ENCODE data around the gene NDRG4.

Gene NDRG4
- total RNA-seq, result 0 to 1.6 (median 0.63) reads per million in 9 experiments

DNA sequence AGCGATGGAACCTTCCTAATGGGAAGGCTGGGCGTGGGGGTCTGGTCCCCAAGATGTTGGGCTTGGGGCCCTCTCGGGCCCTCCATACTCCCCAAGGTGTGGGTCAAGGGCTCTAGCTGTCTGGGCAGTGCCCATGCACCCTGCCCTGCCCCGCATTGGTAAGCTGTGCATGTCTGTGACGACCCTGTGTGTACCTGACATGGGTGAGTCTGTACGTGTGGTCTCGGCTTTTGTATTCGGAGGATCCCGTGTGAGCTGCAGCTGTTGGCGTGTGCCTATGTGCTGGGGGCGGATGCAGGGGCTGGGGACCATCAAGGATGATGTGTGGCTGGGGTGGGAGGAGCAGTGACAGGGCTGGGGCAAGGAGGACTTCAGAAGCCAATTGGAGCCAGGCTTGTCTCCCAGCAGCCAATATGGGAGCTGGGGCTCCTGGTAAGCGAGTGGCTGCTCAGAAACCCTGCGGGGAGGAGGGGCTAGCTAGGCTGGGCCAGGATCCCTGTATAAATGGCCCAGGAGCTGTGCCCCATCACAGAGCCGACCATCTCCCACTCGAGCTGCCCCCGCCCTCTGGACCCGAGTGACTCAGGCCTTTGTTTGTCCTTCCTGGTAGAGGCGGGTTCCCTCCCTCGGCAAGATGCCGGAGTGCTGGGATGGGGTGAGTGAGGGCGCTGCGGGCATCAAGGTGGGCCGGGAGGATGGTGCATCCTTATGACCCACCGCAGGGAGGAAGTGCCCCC is at the start of gene NDRG4:
Gene NDRG4 (plus strand): TSS at position 529 of the 737 bp plus-strand sequence. CDS start 106 bp downstream, at position 635.
- peaks cover 0 to 15% of the 10 kb centered on the region in 2 donors for H3K4me1 Mint-ChIP-seq (ENCODE audit: low read depth in 2 of 2)
- no peak within 1 kb of the TSS for H3K27ac Mint-ChIP-seq
- no peak for DNase-seq
- H3K27me3 Mint-ChIP-seq, result peaks cover 28 to 82% of the 10 kb centered on the region in 2 donors
- no peaks in the 10 kb centered on the region for H3K36me3 Mint-ChIP-seq (ENCODE audit: insufficient read depth)
- ATAC-seq (replicated peaks), result peak; percentile 56
- H3K9me3 Mint-ChIP-seq, result no peaks in the 10 kb centered on the region
- peak within 1 kb of the TSS; percentile 31 to 71 for H3K4me3 Mint-ChIP-seq

GRCh38 chr16:58450590-58450989 is 49.4 kb upstream of the NDRG4 start:
- ATAC-seq (replicated peaks) (no peak), DNase-seq (no peak)
- Mint-ChIP-seq H3K27me3 (peaks cover 23 to 34% of the 10 kb centered on the region in 2 donors), H3K27ac (no peak overlapping the region), H3K9me3 (no peaks in the 10 kb centered on the region), H3K4me3 (no peak overlapping the region), H3K36me3 (ENCODE audit: insufficient read depth) (no peaks in the 10 kb centered on the region), H3K4me1 (ENCODE audit: low read depth in 2 of 2) (peaks cover 4% of the 10 kb centered on the region in 2 donors)

GRCh38 chr16:58451265-58451689 is 48.7 kb upstream of the NDRG4 start:
- peaks cover 4% of the 10 kb centered on the region in 2 donors for H3K4me1 Mint-ChIP-seq (ENCODE audit: low read depth in 2 of 2)
- ATAC-seq (replicated peaks), result no peak

GRCh38 chr16:58451945-58452401 is 48.0 kb upstream of the NDRG4 start:
- Mint-ChIP-seq H3K9me3 (no peaks in the 10 kb centered on the region), H3K4me1 (ENCODE audit: low read depth in 2 of 2) (peaks cover 4% of the 10 kb centered on the region in 2 donors), H3K36me3 (ENCODE audit: insufficient read depth) (no peaks in the 10 kb centered on the region), H3K27me3 (peaks cover 23 to 46% of the 10 kb centered on the region in 2 donors), H3K4me3 (no peak overlapping the region), H3K27ac (no peak overlapping the region)
- DNase-seq (no peak), ATAC-seq (replicated peaks) (no peak)

More at GRCh38 chr16:58451265-58451689, 48.7 kb upstream of the NDRG4 start:
- Mint-ChIP-seq H3K27me3 (peaks cover 23 to 39% of the 10 kb centered on the region in 2 donors), H3K9me3 (no peaks in the 10 kb centered on the region), H3K36me3 (ENCODE audit: insufficient read depth) (no peaks in the 10 kb centered on the region), H3K4me3 (no peak overlapping the region), H3K27ac (no peak overlapping the region)
- DNase-seq, result no peak

DNA sequence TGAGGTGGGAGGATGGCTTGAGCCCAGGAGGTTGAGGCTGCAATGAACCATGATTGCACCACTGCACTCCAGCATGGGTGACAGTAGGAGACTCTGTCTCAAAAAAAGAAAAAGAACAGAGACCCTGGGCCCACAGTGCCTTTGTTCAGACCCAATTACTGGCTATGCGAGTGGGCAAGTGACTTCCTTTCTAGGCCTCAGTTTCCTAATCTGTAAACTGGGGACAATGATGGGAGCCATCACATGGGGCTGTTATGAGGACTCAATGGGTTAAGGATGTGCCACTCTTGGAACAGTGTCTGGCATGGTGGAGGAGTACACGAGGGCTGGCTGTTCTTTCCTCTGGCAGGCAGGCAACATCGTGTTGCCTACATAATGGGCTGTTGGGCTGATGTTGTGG is 47.3 kb upstream of the NDRG4 start:
- ATAC-seq (replicated peaks) (no peak), DNase-seq (no peak)
- Mint-ChIP-seq H3K27ac (no peak overlapping the region), H3K36me3 (ENCODE audit: insufficient read depth) (no peaks in the 10 kb centered on the region), H3K9me3 (no peaks in the 10 kb centered on the region), H3K27me3 (peaks cover 23 to 53% of the 10 kb centered on the region in 2 donors), H3K4me3 (no peak overlapping the region), H3K4me1 (ENCODE audit: low read depth in 2 of 2) (peaks cover 4% of the 10 kb centered on the region in 2 donors)

- no peak overlapping the region for H3K27ac Mint-ChIP-seq
- no peak overlapping the region for H3K4me3 Mint-ChIP-seq
- DNase-seq (no peak), ATAC-seq (replicated peaks) (no peak)
- no peaks in the 10 kb centered on the region for H3K36me3 Mint-ChIP-seq (ENCODE audit: insufficient read depth)
- H3K9me3 Mint-ChIP-seq, result no peaks in the 10 kb centered on the region
- peaks cover 23 to 59% of the 10 kb centered on the region in 2 donors for H3K27me3 Mint-ChIP-seq
- peaks cover 4% of the 10 kb centered on the region in 2 donors for H3K4me1 Mint-ChIP-seq (ENCODE audit: low read depth in 2 of 2)
These were observed 45.8 kb upstream of the NDRG4 start for GRCh38 chr16:58454178-58454577.

GRCh38 chr16:58454856-58455255 is 45.1 kb upstream of the NDRG4 start:
- Mint-ChIP-seq H3K36me3 (ENCODE audit: insufficient read depth) (no peaks in the 10 kb centered on the region), H3K27me3 (peaks cover 23 to 63% of the 10 kb centered on the region in 2 donors), H3K4me1 (ENCODE audit: low read depth in 2 of 2) (peaks cover 0 to 2% of the 10 kb centered on the region in 2 donors), H3K9me3 (no peaks in the 10 kb centered on the region), H3K4me3 (no peak overlapping the region), H3K27ac (no peak overlapping the region)
- ATAC-seq (replicated peaks) (no peak), DNase-seq (no peak)

GRCh38 chr16:58455750-58456149 is 44.2 kb upstream of the NDRG4 start:
- Mint-ChIP-seq H3K36me3 (ENCODE audit: insufficient read depth) (no peaks in the 10 kb centered on the region), H3K4me3 (no peak overlapping the region), H3K27me3 (peaks cover 23 to 63% of the 10 kb centered on the region in 2 donors), H3K9me3 (no peaks in the 10 kb centered on the region), H3K27ac (no peak overlapping the region), H3K4me1 (ENCODE audit: low read depth in 2 of 2) (no peaks in the 10 kb centered on the region)
- no peak for DNase-seq
- no peak for ATAC-seq (replicated peaks)

DNA sequence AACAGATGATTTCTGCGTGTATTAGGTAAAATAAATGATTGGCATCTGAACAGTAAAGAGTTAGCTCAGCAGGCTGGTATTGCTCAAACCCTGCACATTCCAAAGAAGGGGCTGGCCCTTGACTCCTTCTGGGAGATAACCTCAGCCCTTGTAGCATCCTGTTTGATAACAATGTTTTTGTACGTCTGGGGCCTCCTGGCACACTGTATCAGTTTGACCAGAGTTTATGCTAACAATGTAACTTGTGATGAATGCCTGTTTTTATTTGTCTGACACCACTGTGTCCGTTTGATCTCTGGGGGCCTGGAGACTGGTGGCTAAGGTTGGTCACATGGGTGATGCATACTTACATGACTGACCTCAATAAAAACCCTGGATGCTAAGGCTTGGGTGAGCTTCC is 43.8 kb upstream of the NDRG4 start:
- H3K27ac Mint-ChIP-seq, result no peak overlapping the region
- ATAC-seq (replicated peaks) (no peak), DNase-seq (no peak)
- peaks cover 20 to 63% of the 10 kb centered on the region in 2 donors for H3K27me3 Mint-ChIP-seq
- H3K36me3 Mint-ChIP-seq (ENCODE audit: insufficient read depth), result no peaks in the 10 kb centered on the region
- H3K9me3 Mint-ChIP-seq, result no peaks in the 10 kb centered on the region
- H3K4me1 Mint-ChIP-seq (ENCODE audit: low read depth in 2 of 2), result no peaks in the 10 kb centered on the region
- no peak overlapping the region for H3K4me3 Mint-ChIP-seq

GRCh38 chr16:58458606-58459343 is 41.2 kb upstream of the NDRG4 start:
- H3K4me3 Mint-ChIP-seq, result no peak overlapping the region
- ATAC-seq (replicated peaks) (no peak), DNase-seq (no peak)
- no peaks in the 10 kb centered on the region for H3K36me3 Mint-ChIP-seq (ENCODE audit: insufficient read depth)
- H3K27me3 Mint-ChIP-seq, result peaks cover 27 to 79% of the 10 kb centered on the region in 2 donors
- H3K9me3 Mint-ChIP-seq, result no peaks in the 10 kb centered on the region
- no peak overlapping the region for H3K27ac Mint-ChIP-seq
- H3K4me1 Mint-ChIP-seq (ENCODE audit: low read depth in 2 of 2), result peaks cover 0 to 1% of the 10 kb centered on the region in 2 donors

DNA sequence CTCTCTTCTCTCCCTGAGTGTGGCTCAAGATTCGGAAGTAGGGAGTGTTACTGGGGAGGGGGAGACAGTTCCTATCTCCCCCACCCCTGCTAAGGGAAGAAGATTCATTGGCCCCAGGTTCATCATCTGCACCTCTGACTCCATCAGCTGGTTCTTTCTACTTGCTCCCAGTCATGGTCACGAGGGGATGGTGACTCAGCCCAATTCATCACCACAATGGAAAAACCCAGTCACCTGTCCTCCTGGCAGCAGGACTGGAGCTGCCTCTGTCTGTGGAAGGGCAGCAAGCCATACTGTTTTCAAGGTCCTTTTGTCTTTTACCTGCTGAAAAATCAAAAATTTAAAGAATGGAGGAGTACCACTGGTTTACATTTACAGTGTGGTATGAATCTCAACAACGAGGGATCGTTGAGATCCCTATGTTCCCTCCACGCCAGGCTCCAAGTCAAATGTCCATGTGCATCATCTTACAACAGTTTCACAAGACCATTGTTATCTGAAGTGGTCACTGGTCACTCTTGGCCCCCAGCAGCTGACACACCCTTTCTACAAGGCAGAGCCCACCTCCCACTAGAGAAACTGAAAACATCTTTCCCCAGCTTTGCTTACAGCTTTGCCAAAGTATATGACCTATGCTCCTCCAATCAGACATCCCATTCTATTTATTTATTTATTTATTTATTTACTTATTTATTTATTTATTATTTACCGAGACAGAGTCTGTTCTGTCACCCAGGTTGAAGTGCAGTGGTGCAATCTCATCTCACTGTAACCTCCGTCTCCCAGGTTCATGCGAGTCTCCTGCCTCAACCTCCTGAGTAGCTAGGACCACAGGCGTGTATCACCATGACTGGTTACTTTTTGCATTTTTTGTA is 40.4 kb upstream of the NDRG4 start:
- no peak for ATAC-seq (replicated peaks)

GRCh38 chr16:58460219-58460610 is 39.7 kb upstream of the NDRG4 start:
- Mint-ChIP-seq H3K27me3 (peaks cover 21 to 74% of the 10 kb centered on the region in 2 donors), H3K27ac (no peak overlapping the region)
- no peak for DNase-seq

More for the DNA sequence above, 40.4 kb upstream of the NDRG4 start:
- Mint-ChIP-seq H3K27ac (no peak overlapping the region), H3K36me3 (ENCODE audit: insufficient read depth) (peaks cover 1% of the 10 kb centered on the region), H3K4me3 (no peak overlapping the region), H3K4me1 (ENCODE audit: low read depth in 2 of 2) (peaks cover 2 to 3% of the 10 kb centered on the region in 2 donors), H3K27me3 (peaks cover 21 to 73% of the 10 kb centered on the region in 2 donors), H3K9me3 (no peaks in the 10 kb centered on the region)
- DNase-seq, result no peak

DNA sequence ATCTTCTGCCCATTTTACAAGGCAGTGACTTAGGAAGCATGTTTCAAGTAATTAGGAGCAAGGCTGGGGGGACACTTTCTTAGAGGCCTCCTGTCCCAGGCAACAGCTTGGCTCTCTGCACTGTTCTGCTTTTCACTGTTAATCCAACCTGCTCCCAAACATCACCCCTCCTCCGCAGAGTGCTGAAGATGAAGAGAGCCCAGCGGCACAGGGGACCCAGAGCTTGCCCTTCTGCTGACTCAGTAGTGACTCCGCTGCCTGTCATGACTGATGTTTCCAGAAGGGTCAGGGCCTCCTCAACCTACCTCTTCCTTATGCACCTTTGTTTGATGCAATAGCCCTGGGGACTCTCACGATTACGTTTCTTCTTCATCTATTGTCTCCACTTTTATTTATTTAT is 38.9 kb upstream of the NDRG4 start:
- Mint-ChIP-seq H3K36me3 (ENCODE audit: insufficient read depth) (peaks cover 2% of the 10 kb centered on the region), H3K27me3 (peaks cover 26 to 80% of the 10 kb centered on the region in 2 donors), H3K4me1 (ENCODE audit: low read depth in 2 of 2) (peaks cover 9 to 13% of the 10 kb centered on the region in 2 donors), H3K9me3 (no peaks in the 10 kb centered on the region), H3K27ac (no peak overlapping the region), H3K4me3 (no peak overlapping the region)
- DNase-seq (no peak), ATAC-seq (replicated peaks) (no peak)

More at GRCh38 chr16:58460219-58460610, 39.7 kb upstream of the NDRG4 start:
- H3K36me3 Mint-ChIP-seq (ENCODE audit: insufficient read depth), result peaks cover 2% of the 10 kb centered on the region
- H3K4me3 Mint-ChIP-seq, result no peak overlapping the region
- peaks cover 8 to 10% of the 10 kb centered on the region in 2 donors for H3K4me1 Mint-ChIP-seq (ENCODE audit: low read depth in 2 of 2)
- H3K9me3 Mint-ChIP-seq, result no peaks in the 10 kb centered on the region
- ATAC-seq (replicated peaks), result no peak

Measured in effector memory CD8-positive, alpha-beta T cell (primary cell).